Stromal cell of bone marrow (primary cell): Measurements from ENCODE around the gene GCGR.

Experiments
- DNase-seq: peaks from one replicate; pipeline ENCODE4 v3.0.0-alpha.2; 2012; ENCODE audit warnings: low read depth

The GCGR gene

GRCh38 chr17:81803728-81804558 lies at the start of gene GCGR:
TSS of gene GCGR (plus strand) at chr17:81804150. CDS start at chr17:81809019, 4,869 bp downstream.
- DNase-seq: no peak

DNA sequence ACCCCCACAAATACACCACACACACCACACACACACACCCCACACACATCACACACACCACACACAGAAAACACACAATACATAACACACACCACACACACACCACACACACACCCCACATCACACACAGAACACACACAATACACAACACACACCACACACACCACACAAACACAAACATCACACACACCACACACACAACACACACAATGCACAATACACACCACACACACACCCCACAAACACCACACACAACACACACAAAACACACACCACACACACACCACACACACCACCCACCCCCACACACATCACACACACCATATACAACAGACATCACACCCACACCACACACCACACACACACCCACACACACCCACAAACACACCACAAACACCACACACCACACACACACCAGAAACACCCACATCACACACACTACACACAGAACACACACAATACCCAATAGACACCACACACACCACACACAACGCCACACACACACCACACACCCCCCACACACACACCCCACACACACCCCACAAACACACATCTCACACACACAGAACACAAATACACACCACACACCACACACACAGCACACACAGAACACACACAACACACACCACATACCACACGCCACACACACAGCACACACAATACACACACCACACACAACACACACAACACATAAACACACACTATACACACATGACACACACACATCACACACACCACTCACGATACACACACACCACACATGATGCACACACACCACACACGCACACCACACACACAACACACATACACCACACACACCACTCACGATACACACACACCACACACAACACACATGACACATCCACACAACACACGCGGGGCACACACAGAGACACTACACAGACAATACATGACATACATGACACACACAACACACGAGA lies 11.0 kb upstream of the GCGR start:
- no peak for DNase-seq

DNA sequence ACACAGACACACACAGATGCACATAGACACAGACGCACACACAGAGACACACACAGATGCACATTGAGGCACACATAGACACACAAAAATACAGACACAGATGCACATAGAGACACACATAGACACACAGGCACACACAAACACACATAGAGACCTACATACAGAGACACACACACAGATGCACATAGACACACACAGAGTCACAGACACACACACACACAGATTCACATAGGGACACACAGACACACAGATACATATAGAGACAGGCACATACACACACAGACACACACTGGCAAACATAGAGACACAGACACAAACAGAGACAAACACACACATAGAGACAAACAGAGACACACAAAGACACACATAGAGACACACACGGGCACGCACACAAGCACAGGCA lies 9.9 kb upstream of the GCGR start:
- no peak for DNase-seq

DNA sequence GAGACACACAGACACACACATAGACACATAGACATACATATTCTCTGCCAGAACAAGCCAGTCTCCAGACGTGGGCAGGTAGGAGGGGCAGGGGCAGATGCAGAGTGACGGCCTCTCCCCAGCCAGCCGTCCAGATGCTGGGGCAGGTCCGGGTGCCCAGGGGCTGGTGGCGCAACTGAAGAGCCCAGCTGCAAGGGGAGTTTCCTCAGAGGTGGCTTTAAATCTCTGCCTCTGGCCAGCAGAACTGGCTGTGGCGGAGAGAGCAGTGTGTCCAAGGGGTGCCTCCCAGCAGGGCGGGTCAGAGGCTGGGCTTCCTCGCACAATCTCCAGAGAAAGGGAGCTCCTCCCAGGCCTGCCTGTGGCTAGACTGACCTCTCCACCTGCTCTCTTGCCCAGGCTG lies 9.4 kb upstream of the GCGR start:
- no peak for DNase-seq

- DNase-seq: no peak
Measured at GRCh38 chr17:81801327-81801726, 2.6 kb upstream of the GCGR start.

DNA sequence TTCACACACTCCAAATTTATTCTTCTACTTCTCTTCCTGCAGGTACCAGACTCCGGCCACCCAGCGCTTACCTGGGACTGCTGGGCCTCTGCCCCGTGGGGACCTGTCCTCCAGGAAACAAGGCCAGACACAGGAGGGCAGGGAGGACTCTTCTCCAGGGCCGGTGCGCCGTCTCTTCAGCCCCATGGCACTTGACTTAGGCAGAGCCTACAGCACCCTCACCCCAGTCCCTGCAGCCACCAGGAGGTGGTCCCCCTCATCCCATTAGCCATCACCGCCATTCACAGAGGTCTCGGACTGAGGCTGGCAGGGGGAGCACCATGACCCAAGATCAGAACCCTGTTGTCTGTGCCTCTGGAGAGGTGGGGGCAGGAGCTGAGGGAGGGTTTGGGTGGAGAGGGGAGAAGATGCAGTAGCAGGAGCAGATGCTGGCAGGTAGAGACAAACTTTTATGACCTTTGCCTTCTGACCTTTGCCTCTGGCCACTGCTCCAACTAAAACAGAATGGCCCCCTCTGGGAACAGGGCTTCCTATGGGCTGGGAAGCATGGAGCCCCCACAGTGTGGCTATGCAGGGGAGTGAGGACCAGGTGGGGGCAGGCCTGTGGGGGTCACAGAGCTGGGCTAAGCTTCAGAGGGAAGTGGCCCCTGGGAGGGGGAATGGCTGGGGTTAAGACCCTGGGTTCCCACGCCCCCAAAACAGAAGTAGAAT lies 1.7 kb upstream of the GCGR start:
- DNase-seq: no peak

- no peak for DNase-seq
Measured at GRCh38 chr17:81802856-81803643, 900 bp upstream of the GCGR start.

GRCh38 chr17:81804559-81805399 lies 829 bp downstream of the GCGR start:
- no peak for DNase-seq

- no peak for DNase-seq
Measured at GRCh38 chr17:81805707-81806460, 1.9 kb downstream of the GCGR start.

DNA sequence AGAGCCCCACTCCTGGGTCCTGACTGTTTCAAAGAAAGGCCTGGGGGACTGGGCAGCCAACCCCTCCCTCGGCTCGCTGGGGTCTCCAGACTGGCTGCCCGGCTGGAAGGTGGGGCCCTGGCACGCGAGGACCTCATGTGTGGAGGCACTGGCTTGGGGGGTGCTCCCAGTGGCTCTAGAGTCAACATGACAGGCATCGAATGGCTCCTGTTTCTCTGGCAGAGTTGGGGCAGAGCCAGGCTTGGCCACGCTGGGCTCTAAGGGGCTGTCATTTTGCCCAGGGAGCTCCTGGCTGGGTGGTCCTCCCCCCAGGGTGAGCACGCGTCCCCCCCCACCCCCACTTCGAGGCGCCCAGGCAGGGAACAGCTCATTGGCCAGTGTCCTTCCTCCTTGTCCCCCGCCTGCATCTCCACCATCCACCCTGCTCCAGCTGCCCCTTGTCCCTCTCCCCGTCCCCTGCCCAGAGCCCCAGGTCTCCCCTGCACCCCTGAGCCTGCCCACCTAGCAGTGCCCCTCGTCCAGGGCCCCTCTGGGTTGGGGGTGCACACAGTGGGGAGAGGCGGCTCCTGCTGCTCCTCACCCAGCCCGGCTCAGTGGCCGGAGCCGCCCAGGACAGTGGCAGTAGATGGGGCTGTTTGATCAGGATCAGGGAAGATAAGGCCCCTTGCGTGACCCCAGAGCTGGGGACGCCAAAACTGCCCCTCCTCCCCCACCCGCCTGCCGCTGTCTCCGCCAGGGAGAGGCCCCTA lies 2.7 kb downstream of the GCGR start:
- DNase-seq: no peak

GRCh38 chr17:81807210-81807719 lies 3.3 kb downstream of the GCGR start:
- DNase-seq: no peak

- DNase-seq: no peak
Measured at GRCh38 chr17:81807839-81808238, 3.9 kb downstream of the GCGR start.

- DNase-seq: no peak
Measured at GRCh38 chr17:81808778-81809555, 5.0 kb downstream of the GCGR start.

GRCh38 chr17:81809556-81809998 lies 5.6 kb downstream of the GCGR start:
- DNase-seq: no peak

- no peak for DNase-seq
Measured at GRCh38 chr17:81810476-81810875, 6.5 kb downstream of the GCGR start.

DNA sequence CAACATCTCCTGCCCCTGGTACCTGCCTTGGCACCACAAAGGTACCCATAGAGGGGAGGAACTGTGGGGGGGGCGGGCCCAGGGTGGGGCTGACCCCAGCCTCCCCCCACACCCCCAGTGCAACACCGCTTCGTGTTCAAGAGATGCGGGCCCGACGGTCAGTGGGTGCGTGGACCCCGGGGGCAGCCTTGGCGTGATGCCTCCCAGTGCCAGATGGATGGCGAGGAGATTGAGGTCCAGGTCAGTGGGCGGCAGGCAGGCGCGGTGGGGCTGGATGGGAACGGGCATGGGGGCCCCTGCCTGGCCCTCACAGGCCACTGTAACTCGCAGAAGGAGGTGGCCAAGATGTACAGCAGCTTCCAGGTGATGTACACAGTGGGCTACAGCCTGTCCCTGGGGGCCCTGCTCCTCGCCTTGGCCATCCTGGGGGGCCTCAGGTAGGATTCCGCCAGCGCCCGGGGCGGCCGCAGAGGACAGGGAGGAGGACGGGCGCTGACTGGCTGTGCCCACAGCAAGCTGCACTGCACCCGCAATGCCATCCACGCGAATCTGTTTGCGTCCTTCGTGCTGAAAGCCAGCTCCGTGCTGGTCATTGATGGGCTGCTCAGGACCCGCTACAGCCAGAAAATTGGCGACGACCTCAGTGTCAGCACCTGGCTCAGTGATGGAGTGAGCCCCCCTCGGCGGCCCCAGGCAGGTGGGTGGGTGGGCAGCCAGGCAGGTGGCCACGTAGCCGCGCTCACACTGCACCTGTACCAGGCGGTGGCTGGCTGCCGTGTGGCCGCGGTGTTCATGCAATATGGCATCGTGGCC lies 7.1 kb downstream of the GCGR start:
- no peak for DNase-seq
